Measurements from ENCODE around the gene CCDC15.

DNA sequence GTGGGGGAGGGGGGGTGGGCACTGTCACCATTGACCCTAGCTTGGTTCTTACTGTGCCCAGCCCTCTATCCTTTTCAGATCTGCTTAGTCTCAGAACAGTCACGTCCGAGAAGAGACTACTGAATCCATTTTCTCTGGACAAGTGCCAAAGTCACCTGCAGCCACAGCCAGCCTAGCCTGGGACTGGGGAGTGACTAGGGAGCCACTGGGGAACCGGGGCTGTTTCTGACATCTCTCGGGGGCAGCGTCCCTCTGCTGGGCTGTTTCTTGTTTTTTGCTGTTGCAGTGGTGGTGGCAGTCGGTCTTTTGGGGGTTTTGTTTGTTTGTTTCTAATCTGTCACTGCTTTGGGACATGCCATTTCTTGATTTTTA, 117.8 kb downstream of the CCDC15 start:
- TF ChIP-seq ZNF658 (tag by site-specific recombination; IDR thresholded peaks at IDR 0.05) (no peak), ZNF121 (tag by site-specific recombination; IDR thresholded peaks at IDR 0.05) (no peak), ZNF391 (tag by site-specific recombination; IDR thresholded peaks at IDR 0.05; ENCODE audit: borderline replicate concordance, low read depth) (no peak), BCL11A (tag by site-specific recombination; IDR thresholded peaks at IDR 0.05; ENCODE audit: low read depth) (no peak), ZNF146 (tag by site-specific recombination; IDR thresholded peaks at IDR 0.05) (no peak), ZNF837 (tag by site-specific recombination; IDR thresholded peaks at IDR 0.05) (no peak), ZNF114 (tag by site-specific recombination; IDR thresholded peaks at IDR 0.05) (no peak), ZNF274 (IDR thresholded peaks at IDR 0.05; ENCODE audit: low read length) (no peak), ZNF274 (tag by site-specific recombination; IDR thresholded peaks at IDR 0.05; ENCODE audit: borderline replicate concordance) (no peak), ZNF350 (tag by site-specific recombination; IDR thresholded peaks at IDR 0.05) (no peak), SCRT1 (tag by site-specific recombination; IDR thresholded peaks at IDR 0.05; ENCODE audit: borderline replicate concordance) (no peak)
- TF ChIP-seq, protein P1, sequence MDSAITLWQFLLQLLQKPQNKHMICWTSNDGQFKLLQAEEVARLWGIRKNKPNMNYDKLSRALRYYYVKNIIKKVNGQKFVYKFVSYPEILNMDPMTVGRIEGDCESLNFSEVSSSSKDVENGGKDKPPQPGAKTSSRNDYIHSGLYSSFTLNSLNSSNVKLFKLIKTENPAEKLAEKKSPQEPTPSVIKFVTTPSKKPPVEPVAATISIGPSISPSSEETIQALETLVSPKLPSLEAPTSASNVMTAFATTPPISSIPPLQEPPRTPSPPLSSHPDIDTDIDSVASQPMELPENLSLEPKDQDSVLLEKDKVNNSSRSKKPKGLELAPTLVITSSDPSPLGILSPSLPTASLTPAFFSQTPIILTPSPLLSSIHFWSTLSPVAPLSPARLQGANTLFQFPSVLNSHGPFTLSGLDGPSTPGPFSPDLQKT (IDR thresholded peaks at IDR 0.05; ENCODE audit: borderline replicate concordance, low read depth, low read length): no peak
- TF ChIP-seq, protein P2, sequence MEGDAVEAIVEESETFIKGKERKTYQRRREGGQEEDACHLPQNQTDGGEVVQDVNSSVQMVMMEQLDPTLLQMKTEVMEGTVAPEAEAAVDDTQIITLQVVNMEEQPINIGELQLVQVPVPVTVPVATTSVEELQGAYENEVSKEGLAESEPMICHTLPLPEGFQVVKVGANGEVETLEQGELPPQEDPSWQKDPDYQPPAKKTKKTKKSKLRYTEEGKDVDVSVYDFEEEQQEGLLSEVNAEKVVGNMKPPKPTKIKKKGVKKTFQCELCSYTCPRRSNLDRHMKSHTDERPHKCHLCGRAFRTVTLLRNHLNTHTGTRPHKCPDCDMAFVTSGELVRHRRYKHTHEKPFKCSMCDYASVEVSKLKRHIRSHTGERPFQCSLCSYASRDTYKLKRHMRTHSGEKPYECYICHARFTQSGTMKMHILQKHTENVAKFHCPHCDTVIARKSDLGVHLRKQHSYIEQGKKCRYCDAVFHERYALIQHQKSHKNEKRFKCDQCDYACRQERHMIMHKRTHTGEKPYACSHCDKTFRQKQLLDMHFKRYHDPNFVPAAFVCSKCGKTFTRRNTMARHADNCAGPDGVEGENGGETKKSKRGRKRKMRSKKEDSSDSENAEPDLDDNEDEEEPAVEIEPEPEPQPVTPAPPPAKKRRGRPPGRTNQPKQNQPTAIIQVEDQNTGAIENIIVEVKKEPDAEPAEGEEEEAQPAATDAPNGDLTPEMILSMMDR (tag by site-specific recombination; IDR thresholded peaks at IDR 0.05): no peak
- TF ChIP-seq, protein P3, sequence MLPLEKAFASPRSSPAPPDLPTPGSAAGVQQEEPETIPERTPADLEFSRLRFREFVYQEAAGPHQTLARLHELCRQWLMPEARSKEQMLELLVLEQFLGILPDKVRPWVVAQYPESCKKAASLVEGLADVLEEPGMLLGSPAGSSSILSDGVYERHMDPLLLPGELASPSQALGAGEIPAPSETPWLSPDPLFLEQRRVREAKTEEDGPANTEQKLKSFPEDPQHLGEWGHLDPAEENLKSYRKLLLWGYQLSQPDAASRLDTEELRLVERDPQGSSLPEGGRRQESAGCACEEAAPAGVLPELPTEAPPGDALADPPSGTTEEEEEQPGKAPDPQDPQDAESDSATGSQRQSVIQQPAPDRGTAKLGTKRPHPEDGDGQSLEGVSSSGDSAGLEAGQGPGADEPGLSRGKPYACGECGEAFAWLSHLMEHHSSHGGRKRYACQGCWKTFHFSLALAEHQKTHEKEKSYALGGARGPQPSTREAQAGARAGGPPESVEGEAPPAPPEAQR (tag by site-specific recombination; IDR thresholded peaks at IDR 0.05): no peak

Measured in HEK293 (cell line).